Sigmoid colon (tissue), 4 donors: Measurements from ENCODE around the gene RXRA.

Source experiments
- EP300 ChIP-seq, 4 donors: sonication (generic); formaldehyde crosslinking; IDR thresholded peaks; one replicate each; pipeline ENCODE4 v1.6.1; 2017; ENCODE audit warnings: antibody characterized with exemption in 4 of 4
- POLR2A ChIP-seq, 2 donors: fragments of 450-650 bp; IDR thresholded peaks; one replicate each; pipeline ENCODE4 v1.6.1; 2016; ENCODE audit warnings: antibody characterized with exemption in 2 of 2, mild to moderate bottlenecking in 2 of 2, moderate library complexity in 2 of 2
- POLR2AphosphoS5 ChIP-seq, 4 donors: sonication (generic); formaldehyde crosslinking; IDR thresholded peaks; one replicate each; pipeline ENCODE4 v1.6.1; 2017; ENCODE audit warnings: antibody characterized with exemption in 4 of 4
- TF ChIP-seq, protein P1 (sequence below), 4 experiments: fragments of 450-650 bp in 3 of 4; fragments of 200-600 bp in 1 of 4; IDR thresholded peaks; one replicate each; pipeline ENCODE4 v1.5.1; 2016 to 2019; ENCODE audit warnings: antibody characterized with exemption in 4 of 4, mild to moderate bottlenecking in 3 of 4, moderate library complexity in 2 of 4

GRCh38 chr9:134339183-134339806 is 13.0 kb downstream of the RXRA start:
- TF ChIP-seq POLR2A (IDR thresholded peaks at IDR 0.05) (no peak), POLR2AphosphoS5 (IDR thresholded peaks at IDR 0.05) (no peak), EP300 (IDR thresholded peaks at IDR 0.05) (no peak)
- TF ChIP-seq, protein P1, sequence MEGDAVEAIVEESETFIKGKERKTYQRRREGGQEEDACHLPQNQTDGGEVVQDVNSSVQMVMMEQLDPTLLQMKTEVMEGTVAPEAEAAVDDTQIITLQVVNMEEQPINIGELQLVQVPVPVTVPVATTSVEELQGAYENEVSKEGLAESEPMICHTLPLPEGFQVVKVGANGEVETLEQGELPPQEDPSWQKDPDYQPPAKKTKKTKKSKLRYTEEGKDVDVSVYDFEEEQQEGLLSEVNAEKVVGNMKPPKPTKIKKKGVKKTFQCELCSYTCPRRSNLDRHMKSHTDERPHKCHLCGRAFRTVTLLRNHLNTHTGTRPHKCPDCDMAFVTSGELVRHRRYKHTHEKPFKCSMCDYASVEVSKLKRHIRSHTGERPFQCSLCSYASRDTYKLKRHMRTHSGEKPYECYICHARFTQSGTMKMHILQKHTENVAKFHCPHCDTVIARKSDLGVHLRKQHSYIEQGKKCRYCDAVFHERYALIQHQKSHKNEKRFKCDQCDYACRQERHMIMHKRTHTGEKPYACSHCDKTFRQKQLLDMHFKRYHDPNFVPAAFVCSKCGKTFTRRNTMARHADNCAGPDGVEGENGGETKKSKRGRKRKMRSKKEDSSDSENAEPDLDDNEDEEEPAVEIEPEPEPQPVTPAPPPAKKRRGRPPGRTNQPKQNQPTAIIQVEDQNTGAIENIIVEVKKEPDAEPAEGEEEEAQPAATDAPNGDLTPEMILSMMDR (IDR thresholded peaks at IDR 0.05), result no peak
